ENCODE results near the gene HOXD13. TPM values are rescaled to one million over a fixed set of nuclear protein-coding genes. Genes with fewer than 3 reads are reported as not detected.

Gene HOXD13
- polyA plus RNA-seq, 2 of the 4 experiments (the other 2 are of a cell fraction) = 0.13 to 0.35 TPM

DNA sequence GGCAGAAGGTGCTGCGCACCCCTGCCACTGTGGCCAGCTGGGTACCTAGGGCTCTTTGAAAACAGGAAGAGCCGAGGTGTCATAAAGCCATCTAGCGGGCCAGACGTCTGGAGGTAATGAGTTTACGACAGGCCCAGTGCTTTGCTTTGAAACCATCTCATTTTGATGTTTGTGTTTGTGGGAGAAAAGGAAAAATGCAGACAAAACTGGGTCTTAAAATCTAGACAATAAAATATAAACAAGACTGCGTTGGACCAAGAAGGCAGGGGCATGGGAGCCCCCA is 33.2 kb downstream of the HOXD13 start:
- ATAC-seq (no peak), DNase-seq (ENCODE audit: low read depth in 1 of 2, low spot score in 1 of 2) (no peak), FAIRE-seq (no peak)
- TF ChIP-seq ZFP36 (IDR thresholded peaks at IDR 0.05; ENCODE audit: borderline replicate concordance, partially characterized antibody) (no peak), CHD2 (IDR thresholded peaks at IDR 0.05; ENCODE audit: low read length, partially characterized antibody) (no peak), POLR2A (IDR thresholded peaks at IDR 0.05; ENCODE audit: low read length) (no peak), KDM5A (IDR thresholded peaks at IDR 0.05) (no peak), EHF (CRISPR knock-in tag; IDR thresholded peaks at IDR 0.05) (no peak), TP53 (CRISPR knock-in tag; IDR thresholded peaks at IDR 0.05) (no peak), MAFK (IDR thresholded peaks at IDR 0.05; ENCODE audit: partially characterized antibody) (no peak), JUN (IDR thresholded peaks at IDR 0.05) (no peak), MYC (IDR thresholded peaks at IDR 0.05; ENCODE audit: borderline replicate concordance, low read length) (no peak), RNF2 (IDR thresholded peaks at IDR 0.05; ENCODE audit: borderline replicate concordance, low read depth) (no peak), FOXS1 (CRISPR knock-in tag; IDR thresholded peaks at IDR 0.05) (no peak), HDAC2 (IDR thresholded peaks at IDR 0.05) (no peak), CEBPB (IDR thresholded peaks at IDR 0.05) (no peak), KDM1A (IDR thresholded peaks at IDR 0.05; ENCODE audit: low read depth) (no peak), ZNF302 (CRISPR knock-in tag; IDR thresholded peaks at IDR 0.05) (no peak)
- TF ChIP-seq, protein P1, sequence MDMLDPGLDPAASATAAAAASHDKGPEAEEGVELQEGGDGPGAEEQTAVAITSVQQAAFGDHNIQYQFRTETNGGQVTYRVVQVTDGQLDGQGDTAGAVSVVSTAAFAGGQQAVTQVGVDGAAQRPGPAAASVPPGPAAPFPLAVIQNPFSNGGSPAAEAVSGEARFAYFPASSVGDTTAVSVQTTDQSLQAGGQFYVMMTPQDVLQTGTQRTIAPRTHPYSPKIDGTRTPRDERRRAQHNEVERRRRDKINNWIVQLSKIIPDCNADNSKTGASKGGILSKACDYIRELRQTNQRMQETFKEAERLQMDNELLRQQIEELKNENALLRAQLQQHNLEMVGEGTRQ (IDR thresholded peaks at IDR 0.05) = no peak
- TF ChIP-seq, protein P2, sequence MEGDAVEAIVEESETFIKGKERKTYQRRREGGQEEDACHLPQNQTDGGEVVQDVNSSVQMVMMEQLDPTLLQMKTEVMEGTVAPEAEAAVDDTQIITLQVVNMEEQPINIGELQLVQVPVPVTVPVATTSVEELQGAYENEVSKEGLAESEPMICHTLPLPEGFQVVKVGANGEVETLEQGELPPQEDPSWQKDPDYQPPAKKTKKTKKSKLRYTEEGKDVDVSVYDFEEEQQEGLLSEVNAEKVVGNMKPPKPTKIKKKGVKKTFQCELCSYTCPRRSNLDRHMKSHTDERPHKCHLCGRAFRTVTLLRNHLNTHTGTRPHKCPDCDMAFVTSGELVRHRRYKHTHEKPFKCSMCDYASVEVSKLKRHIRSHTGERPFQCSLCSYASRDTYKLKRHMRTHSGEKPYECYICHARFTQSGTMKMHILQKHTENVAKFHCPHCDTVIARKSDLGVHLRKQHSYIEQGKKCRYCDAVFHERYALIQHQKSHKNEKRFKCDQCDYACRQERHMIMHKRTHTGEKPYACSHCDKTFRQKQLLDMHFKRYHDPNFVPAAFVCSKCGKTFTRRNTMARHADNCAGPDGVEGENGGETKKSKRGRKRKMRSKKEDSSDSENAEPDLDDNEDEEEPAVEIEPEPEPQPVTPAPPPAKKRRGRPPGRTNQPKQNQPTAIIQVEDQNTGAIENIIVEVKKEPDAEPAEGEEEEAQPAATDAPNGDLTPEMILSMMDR (IDR thresholded peaks at IDR 0.05) = no peak
- TF ChIP-seq, protein P3, sequence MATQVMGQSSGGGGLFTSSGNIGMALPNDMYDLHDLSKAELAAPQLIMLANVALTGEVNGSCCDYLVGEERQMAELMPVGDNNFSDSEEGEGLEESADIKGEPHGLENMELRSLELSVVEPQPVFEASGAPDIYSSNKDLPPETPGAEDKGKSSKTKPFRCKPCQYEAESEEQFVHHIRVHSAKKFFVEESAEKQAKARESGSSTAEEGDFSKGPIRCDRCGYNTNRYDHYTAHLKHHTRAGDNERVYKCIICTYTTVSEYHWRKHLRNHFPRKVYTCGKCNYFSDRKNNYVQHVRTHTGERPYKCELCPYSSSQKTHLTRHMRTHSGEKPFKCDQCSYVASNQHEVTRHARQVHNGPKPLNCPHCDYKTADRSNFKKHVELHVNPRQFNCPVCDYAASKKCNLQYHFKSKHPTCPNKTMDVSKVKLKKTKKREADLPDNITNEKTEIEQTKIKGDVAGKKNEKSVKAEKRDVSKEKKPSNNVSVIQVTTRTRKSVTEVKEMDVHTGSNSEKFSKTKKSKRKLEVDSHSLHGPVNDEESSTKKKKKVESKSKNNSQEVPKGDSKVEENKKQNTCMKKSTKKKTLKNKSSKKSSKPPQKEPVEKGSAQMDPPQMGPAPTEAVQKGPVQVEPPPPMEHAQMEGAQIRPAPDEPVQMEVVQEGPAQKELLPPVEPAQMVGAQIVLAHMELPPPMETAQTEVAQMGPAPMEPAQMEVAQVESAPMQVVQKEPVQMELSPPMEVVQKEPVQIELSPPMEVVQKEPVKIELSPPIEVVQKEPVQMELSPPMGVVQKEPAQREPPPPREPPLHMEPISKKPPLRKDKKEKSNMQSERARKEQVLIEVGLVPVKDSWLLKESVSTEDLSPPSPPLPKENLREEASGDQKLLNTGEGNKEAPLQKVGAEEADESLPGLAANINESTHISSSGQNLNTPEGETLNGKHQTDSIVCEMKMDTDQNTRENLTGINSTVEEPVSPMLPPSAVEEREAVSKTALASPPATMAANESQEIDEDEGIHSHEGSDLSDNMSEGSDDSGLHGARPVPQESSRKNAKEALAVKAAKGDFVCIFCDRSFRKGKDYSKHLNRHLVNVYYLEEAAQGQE (IDR thresholded peaks at IDR 0.05) = no peak
- ChIA-PET POLR2A (no interaction called here), CTCF (interaction anchor here (0.6 to 9.5 kb wide), 14 partner anchors 9 to 1030 kb away, joined by 3 to 139 read pairs (median 16); partner anchors contain the start of gene HOXD10)
- no peak overlapping the region for H3K4me2 ChIP-seq
- no peak overlapping the region for H3K27ac ChIP-seq
- H3K4me1 ChIP-seq = no peaks in the 10 kb centered on the region
- 80% methylated on average over 6 of the region's 6 CpGs for WGBS (ENCODE audit: missing lambda C conversion rate)
- no peaks in the 10 kb centered on the region for H3K9me3 ChIP-seq
- H3K4me3 ChIP-seq = no peak overlapping the region

DNA sequence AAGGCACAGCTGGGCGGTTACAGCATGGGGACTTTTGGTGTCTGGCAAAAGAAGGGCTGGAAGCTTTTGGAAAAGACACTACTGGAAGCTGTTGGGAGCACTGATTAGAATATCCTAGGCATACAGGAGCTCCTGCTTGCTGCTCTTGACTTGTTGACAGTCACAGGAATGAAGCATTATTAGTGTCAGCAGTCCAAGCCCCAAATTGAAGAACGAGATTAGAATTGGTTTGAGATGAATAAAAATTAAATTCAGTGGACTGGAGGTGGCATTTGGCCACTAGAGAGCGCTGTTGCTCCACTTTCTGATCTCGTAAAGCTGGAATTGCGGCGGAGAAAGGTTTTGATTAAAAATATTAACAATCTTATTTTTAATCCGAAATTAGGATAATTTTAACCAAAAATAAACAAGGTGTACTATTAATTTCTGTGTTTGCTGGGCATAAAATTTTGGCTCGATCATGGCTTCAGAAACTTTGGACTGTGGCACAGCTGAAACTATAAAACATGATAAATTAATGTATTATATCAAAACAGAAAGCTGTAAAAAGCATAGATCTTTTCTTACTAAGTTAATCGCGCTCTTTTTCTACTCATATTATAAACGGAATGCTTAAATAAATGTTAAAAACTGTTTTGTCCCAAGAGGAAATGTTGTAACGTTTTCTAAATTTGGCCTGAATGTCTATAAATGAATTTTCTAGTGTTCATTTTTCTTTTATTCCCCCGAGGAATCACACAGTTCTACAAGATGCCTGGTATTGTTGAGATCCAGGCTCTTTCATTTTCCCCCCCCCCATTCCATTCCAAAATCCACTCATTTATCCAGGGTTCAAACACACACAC is 34.6 kb downstream of the HOXD13 start:
- 16% methylated on average over 13 of the region's 13 CpGs for WGBS (ENCODE audit: missing lambda C conversion rate)
- Histone ChIP-seq H3K4me2 (peak overlapping the region; percentile 72), H3K9me3 (no peaks in the 10 kb centered on the region), H3K4me1 (0 out of 3 replicates have a peak, but pooled peaks cover 3% of the 10 kb centered on the region), H3K4me3 (no peak overlapping the region), H3K27ac (no peak overlapping the region)
- ChIA-PET CTCF (interaction anchor here (0.7 to 9.5 kb wide), 51 partner anchors 9 to 1206 kb away, joined by 3 to 139 read pairs (median 5); partner anchors contain the start of genes HOXD10 and HOXD11), POLR2A (interaction anchor here (1.0 kb wide), 2 partner anchors 14 to 525 kb away, joined by 3 to 4 read pairs; no protein-coding TSS in a partner anchor)
- DNase-seq (ENCODE audit: low read depth in 1 of 2, low spot score in 1 of 2) = peak in 1 of 2 experiments; percentile 52
- no peak for FAIRE-seq
- no peak for TF ChIP-seq EHMT2 (IDR thresholded peaks at IDR 0.05; ENCODE audit: low read depth)
- peak; percentile 87 to 91 for TF ChIP-seq RAD21 (conservative IDR thresholded peaks at IDR 0.05 in 1 of 2, IDR thresholded peaks at IDR 0.05 in 1 of 2)
- TF ChIP-seq SMC3 (IDR thresholded peaks at IDR 0.05) = peak; percentile 81
- TF ChIP-seq, protein P2 (IDR thresholded peaks at IDR 0.05) = peak; percentile 96
- TF ChIP-seq, protein P4, sequence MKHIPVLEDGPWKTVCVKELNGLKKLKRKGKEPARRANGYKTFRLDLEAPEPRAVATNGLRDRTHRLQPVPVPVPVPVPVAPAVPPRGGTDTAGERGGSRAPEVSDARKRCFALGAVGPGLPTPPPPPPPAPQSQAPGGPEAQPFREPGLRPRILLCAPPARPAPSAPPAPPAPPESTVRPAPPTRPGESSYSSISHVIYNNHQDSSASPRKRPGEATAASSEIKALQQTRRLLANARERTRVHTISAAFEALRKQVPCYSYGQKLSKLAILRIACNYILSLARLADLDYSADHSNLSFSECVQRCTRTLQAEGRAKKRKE (CRISPR knock-in tag; IDR thresholded peaks at IDR 0.05; ENCODE audit: low read depth) = no peak
- TF ChIP-seq NFE2L2 (conservative IDR thresholded peaks at IDR 0.05; ENCODE audit: low read length) = no peak
- 0 out of 6 replicates have a peak, but pooled peaks of 1 of the 2 experiments have one; percentile 10 for ATAC-seq

Measured in A549 (cell line).